Neural crest cell (in vitro differentiated cells): ENCODE measurements around the gene ERFL. TPM values are rescaled to one million over a fixed set of nuclear protein-coding genes. Genes with fewer than 3 reads are reported as not detected.
A peak's percentile ranks its signal among the peaks of the same experiment; 100 is the strongest.

Experiments
- DNase-seq: peaks from one replicate; pipeline ENCODE4 v3.0.0; 2021; ENCODE audit warnings: low read depth, mixed read lengths, low spot score
- H3K27ac Mint-ChIP-seq: one replicate; pipeline ENCODE4 v1.8.0; 2021; ENCODE audit warnings: mild to moderate bottlenecking, mixed read lengths; ENCODE audit not compliant: unreplicated experiment
- H3K27me3 Mint-ChIP-seq: 2 replicates; pipeline ENCODE4 v1.8.0; 2021; ENCODE audit warnings: low read depth, mild to moderate bottlenecking, mixed read lengths
- H3K36me3 Mint-ChIP-seq: 2 replicates; pipeline ENCODE4 v1.8.0; 2021; ENCODE audit warnings: low read depth, mild to moderate bottlenecking, mixed read lengths
- H3K4me1 Mint-ChIP-seq: 2 replicates; pipeline ENCODE4 v1.8.0; 2021; ENCODE audit warnings: mixed read lengths
- H3K4me3 Mint-ChIP-seq: one replicate; pipeline ENCODE4 v1.8.0; 2021; ENCODE audit warnings: mild to moderate bottlenecking, mixed read lengths
- H3K9me3 Mint-ChIP-seq: 2 replicates; pipeline ENCODE4 v1.8.0; 2021; ENCODE audit warnings: mixed read lengths
- total RNA-seq: library from RNA; stranded (reverse); gene quantifications from 2 replicates; pipeline ENCODE4 v1.2.1, GENCODE V29; 2021
- TF ChIP-seq, protein P1 (sequence below): fragments of 200-600 bp; sonication (generic); conservative IDR thresholded peaks from 2 replicates; pipeline ENCODE4 v1.5.0; 2021; ENCODE audit warnings: antibody characterized with exemption, mild to moderate bottlenecking

ERFL gene
- total RNA-seq, 1 donor from 2014 or later: 0.12 TPM

DNA sequence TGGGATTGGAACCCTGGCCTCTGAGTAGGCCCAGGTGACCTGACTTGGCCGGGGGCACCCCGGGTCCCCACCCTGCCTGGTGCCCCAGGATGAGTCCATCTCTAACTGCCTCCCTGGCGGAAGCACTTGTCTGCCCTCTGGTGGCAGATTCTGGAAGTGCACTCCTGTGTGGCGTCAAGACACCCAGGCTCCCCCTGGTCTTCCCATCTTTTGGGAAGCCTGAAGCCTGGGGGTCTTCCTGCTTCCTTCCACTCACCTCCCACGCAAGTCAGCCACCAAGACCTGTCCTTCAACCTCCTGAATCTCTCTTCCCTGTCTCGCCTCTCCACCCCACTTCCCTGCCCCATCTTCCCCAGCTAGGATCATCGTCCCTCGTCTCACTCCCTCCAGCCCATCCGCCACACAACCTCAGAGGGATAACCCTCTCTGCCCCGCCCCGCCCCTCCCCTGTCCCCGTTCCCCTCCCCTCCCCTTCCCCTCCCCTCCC, 23.5 kb upstream of the ERFL start:
- peak overlapping the region; percentile 22 for H3K27ac Mint-ChIP-seq
- peaks cover 4% of the 10 kb centered on the region for H3K4me1 Mint-ChIP-seq
- no peaks in the 10 kb centered on the region for H3K36me3 Mint-ChIP-seq
- H3K27me3 Mint-ChIP-seq: no peaks in the 10 kb centered on the region
- peak overlapping the region; percentile 74 for H3K4me3 Mint-ChIP-seq
- TF ChIP-seq, protein P1, sequence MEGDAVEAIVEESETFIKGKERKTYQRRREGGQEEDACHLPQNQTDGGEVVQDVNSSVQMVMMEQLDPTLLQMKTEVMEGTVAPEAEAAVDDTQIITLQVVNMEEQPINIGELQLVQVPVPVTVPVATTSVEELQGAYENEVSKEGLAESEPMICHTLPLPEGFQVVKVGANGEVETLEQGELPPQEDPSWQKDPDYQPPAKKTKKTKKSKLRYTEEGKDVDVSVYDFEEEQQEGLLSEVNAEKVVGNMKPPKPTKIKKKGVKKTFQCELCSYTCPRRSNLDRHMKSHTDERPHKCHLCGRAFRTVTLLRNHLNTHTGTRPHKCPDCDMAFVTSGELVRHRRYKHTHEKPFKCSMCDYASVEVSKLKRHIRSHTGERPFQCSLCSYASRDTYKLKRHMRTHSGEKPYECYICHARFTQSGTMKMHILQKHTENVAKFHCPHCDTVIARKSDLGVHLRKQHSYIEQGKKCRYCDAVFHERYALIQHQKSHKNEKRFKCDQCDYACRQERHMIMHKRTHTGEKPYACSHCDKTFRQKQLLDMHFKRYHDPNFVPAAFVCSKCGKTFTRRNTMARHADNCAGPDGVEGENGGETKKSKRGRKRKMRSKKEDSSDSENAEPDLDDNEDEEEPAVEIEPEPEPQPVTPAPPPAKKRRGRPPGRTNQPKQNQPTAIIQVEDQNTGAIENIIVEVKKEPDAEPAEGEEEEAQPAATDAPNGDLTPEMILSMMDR: peak; percentile 95
- peak; percentile 96 for DNase-seq
- no peaks in the 10 kb centered on the region for H3K9me3 Mint-ChIP-seq

GRCh38 chr19:41947091-41947490, 18.8 kb upstream of the ERFL start:
- Mint-ChIP-seq H3K4me3 (no peak overlapping the region), H3K27ac (no peak overlapping the region), H3K9me3 (peaks cover 2% of the 10 kb centered on the region), H3K36me3 (no peaks in the 10 kb centered on the region), H3K4me1 (peaks cover 4% of the 10 kb centered on the region), H3K27me3 (peaks cover 4% of the 10 kb centered on the region)
- DNase-seq: no peak
- TF ChIP-seq, protein P1: no peak

DNA sequence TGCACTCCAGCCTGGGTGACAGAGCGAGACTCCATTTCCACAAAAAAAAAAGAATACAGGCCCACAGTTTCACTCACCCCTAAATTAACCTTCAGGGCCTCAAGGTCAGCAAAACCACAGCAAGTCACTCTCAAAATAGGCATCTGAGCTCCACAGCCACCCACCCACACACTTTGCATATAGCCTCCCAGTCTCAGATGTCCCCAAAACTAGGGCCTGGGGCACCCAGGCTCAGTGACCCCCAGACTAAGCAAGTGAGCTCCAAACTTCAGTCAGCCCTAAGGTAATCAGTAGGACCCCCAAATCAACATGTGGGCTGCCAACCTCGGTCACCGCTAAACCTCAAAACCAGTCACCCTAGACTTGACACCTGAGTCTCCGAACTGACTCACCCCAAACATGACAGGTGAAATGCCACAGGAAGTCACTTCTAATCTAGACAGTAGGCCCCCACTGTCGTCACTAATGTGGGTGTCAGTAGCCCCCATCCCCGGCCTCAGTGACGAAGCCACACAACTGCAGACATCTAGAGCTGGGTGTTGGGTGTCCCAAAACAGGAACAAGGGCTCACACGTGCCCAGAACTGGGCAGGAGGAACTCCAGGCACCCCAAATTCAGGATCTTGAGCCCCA, 17.0 kb upstream of the ERFL start:
- DNase-seq: no peak
- TF ChIP-seq, protein P1: no peak
- peaks cover 16% of the 10 kb centered on the region for H3K27me3 Mint-ChIP-seq
- H3K4me1 Mint-ChIP-seq: peaks cover 6% of the 10 kb centered on the region
- H3K36me3 Mint-ChIP-seq: no peaks in the 10 kb centered on the region
- no peak overlapping the region for H3K27ac Mint-ChIP-seq
- H3K9me3 Mint-ChIP-seq: peaks cover 2% of the 10 kb centered on the region
- H3K4me3 Mint-ChIP-seq: no peak overlapping the region

DNA sequence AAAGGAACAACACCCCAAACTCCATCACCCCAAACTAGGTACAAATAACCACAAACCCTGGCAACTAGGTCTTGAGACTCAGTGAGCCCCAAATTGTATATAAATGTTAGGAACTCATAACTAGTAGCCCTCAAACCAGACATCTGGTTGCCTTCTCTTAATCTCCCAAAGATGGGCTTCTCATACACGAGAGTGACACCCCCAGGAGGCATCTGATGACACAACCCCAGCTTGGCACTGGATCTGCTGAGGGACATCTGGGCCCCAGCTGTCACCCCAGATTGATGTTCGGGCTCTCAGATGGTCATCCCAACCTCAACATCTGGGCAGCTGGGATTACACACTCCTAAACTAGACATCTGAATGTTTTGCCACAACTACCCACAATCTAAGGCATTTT, 16.1 kb upstream of the ERFL start:
- DNase-seq: no peak
- Mint-ChIP-seq H3K4me1 (peaks cover 6% of the 10 kb centered on the region), H3K27me3 (peaks cover 20% of the 10 kb centered on the region), H3K36me3 (no peaks in the 10 kb centered on the region), H3K4me3 (peak overlapping the region; percentile 2), H3K27ac (no peak overlapping the region), H3K9me3 (peaks cover 2% of the 10 kb centered on the region)
- TF ChIP-seq, protein P1: no peak

DNA sequence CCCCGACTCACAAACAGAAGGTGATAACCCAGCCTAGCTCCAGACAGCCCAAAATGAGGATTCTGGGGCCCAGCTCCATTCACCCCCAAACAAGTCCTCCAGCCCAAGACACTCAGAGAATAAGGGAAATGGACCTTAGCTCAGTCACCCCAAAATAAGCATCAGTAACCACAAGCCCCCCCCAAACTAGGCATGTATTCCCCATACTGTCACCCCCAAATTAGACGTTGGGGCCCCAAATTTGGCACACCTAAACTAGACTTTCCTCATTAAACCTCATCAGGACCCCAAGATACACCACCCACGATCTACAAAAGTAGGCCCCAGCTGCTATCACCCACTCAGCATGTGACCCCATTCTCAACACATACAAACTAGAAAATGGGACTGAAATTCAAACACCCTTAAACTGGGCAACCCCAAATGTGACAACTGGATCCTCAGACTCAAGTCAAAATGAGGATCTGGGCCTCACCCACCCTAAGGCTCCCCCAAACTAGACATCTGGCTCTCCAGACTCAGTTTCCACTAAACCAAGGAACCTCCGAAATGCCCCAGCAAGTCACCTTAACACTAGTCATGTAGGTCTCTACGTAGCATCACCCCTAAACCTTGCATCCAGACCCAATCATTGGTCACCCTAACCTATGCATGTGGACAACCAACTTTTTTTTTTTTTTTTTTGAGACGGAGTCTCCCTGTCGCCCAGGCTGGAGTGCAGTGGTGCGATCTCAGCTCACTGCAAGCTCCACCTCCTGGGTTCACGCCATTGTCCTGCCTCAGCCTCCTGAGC, 13.4 kb upstream of the ERFL start:
- Mint-ChIP-seq H3K4me3 (peak overlapping the region; percentile 75), H3K9me3 (peaks cover 2% of the 10 kb centered on the region), H3K27ac (no peak overlapping the region), H3K36me3 (no peaks in the 10 kb centered on the region), H3K4me1 (peaks cover 11% of the 10 kb centered on the region), H3K27me3 (peaks cover 33% of the 10 kb centered on the region)
- TF ChIP-seq, protein P1: no peak
- no peak for DNase-seq
